HG03060 (cell line): ENCODE results near the gene GSG1.
A peak's percentile ranks its signal among the peaks of the same experiment; 100 is the strongest.

Experiments used
- ATAC-seq: cut with Tn5 transposase; IDR thresholded peaks from one replicate; pipeline ENCODE4 v1.9.1; 2021; ENCODE audit warnings: low read depth, moderate number of reproducible peaks; ENCODE audit not compliant: unreplicated experiment

The GSG1 gene

DNA sequence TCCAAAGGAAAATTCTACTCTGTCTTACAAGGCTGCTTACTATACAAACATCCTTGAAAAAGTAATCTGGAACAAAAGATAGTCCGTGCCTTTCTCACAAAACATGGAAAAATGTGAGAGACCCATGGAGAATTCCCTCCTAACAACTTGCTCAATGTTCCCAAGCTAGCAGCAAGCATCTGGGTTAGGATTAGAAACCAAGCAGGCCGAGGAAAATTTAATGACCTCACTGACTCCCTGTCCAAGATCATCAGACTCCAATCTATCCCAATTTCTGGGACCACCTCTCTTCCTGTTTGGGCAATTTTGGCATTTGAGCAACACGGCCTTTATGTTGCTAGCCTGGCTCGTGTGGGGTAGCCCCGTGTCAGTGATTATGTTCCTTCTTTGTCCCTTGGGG is 18.1 kb upstream of the GSG1 start:
- no peak for ATAC-seq

DNA sequence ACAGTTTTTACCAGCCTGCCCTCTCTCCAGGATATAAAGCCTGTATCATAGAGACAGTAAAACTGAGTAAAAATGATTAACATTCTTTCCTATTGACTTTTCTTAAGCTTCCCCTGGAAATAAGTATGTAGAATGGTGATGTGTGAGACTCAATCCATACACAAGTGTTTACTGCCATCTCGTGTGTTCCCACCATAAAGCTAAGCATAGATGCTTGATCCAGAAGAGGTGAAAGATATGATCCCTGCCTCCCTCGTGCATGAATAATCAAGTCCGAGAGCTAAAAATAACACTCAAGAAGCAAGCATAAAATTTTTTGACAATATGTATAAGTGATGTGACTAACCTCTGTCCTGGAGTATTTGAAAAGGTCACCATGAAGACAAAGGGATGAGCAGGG is 16.9 kb upstream of the GSG1 start:
- ATAC-seq = no peak

DNA sequence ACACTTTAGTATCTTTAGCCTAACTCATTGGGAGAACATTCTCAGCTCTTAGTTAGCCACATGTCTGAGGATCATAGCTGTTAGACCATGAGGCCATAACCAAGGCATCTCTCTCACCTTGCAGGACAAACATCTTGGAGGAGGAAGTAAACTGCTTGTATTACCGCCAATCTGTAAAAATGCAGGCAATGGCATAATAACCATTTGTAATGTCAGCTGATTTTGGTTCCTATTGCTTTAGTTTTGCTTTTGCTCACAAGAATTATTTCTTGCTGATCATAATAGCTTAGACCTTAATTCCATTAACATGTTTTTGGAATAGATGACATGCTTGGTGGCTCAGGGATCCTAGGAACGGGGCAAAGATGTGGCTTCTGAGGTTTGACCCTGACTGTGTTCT is 16.4 kb upstream of the GSG1 start:
- no peak for ATAC-seq

DNA sequence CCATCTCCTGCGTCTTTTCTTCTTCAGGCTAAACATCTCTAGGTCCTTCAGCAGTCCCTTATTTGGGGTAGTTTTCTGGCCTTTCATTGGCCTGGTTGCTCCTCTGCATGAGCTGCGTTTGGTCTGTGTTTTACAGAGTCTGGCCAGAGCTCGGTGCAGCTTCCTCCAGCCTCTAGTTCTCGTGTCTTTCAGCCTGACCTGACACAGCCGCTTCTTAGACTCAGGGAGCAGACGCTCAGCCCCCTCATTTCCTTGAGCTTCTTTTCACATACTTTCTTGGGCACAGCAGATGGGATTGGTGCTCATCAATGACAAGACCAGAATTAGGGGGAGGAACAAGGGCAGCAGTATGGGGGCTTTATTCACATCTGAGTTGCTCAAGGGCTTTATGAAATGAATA is 13.6 kb upstream of the GSG1 start:
- no peak for ATAC-seq

DNA sequence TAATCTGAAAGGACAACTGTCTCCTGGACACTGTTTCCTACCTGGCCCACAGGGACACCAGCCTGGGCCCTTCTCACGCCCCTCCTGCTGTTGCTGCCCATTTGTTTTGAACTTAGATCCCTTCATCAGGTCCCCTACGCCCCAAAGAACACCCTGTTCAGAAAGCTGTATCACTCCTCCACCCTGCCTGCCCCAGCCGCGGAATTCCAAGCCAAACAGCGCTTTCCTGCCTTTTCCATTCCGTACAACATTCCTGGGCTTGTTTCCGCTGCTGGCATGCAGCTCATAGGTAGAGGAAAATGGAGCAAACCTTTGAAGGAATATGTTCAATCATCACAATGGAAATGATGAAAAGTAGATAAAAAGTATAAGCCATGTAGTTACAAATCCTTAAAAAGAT is 12.8 kb upstream of the GSG1 start:
- ATAC-seq = no peak

DNA sequence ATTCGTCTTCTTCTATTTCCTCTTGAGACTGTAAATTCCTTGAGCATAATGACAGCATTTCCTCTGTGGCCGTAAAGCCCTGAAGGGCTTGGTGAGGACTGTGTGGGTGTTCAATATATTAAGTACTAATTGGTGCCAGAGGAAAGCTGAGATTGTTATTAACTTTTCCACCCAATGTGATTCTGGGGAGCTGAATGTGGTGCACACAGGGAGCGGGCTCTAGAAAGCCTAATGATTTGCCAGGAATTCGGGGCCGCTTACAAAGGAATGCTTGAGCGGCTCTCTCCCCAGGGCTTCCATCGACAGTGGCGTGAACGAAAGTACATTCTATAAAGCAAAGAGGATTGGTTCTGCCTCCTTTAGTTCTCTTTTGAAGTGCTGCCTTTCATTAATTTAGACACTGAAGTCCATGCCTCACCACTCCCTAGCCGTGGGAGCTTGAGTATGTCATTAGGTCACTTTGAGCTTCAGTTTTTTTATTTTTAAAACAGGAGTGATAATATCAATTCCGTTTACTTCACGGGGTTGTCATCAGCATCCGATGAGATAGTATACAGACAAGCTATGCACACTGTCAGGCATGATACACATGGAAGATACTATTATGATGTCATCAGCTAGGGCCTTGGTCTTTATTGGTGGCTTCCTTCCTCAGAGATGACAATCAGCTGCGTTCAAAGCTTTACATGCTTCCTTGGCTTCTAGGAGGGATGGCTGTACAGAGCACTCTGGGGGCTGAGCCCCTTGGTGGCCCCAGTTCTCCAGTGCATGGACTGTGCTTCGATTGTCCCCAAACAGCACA is 11.0 kb upstream of the GSG1 start:
- ATAC-seq = no peak

DNA sequence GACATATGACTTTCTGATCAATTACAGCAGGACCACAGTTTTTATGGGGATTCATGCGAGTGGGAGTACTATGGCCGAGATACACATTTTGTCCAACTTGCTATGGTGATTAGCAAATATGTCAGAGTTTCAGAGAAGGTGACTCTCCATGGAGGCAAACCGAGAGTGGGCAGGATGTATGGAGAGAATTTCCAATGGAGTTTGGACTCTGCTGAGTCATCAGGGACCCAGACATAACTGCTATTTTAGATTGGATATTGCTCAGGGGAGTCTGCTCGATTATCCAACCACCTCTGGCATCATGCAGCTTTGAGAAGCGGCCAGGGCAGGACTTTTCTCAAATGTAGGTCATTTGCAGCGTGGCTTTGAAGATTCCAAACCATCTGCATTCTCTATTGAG is 9.5 kb upstream of the GSG1 start:
- ATAC-seq = no peak

DNA sequence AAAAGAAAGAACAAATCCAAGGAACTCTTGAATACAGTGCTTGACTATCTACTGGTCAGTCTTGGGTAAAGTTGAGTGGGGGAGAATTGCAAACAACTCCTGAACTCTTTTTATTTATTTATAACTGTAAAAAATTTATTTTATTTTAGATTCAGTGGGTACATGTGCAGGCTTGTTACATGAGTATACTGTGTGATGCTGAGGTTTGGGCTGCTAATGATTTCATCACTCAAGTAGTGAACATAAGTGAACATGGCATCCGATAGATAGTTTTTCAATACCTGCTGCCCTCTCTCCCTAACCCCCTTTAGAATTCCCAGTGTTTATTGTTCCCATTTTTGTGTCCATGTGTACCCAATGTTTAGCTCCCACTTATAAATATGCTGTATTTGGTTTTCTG is 3.2 kb upstream of the GSG1 start:
- no peak for ATAC-seq

DNA sequence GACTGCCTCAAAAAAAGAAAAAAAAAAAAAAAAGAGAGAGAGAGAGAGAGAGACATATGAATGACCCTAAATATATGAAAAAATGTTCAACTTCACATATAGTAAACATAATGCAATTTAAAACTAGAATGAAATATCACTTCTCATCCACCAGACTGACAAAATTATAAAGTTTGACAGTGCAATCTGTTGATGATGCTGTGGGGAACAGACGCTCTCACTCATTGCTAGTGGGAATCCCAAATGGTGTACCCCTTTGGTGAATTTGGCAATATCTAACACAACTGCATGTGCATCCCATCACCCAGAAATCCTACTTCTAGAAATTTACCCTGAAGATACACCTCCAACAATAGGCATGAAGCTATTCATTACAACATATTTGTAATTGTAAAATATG is 2.3 kb upstream of the GSG1 start:
- ATAC-seq = no peak

DNA sequence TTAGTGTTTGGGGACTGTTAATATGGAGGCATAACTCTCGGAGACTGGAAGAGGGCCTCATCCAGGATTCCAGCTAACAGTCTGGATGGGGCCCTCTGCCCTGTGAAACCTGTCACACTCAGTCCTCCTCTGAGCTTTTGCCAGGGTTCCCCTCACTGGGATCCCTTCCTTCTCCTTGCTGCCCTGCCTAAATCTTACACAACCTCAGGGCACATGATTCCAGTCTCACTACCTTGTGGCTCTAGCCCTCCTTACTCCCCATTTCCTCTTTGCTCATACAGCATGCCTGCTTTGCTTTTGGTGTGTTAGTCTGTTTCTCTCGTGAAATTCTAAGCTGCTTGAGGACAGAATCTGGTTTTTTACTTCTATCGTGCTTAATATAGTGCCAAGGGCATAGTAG is 942 bp upstream of the GSG1 start:
- no peak for ATAC-seq

DNA sequence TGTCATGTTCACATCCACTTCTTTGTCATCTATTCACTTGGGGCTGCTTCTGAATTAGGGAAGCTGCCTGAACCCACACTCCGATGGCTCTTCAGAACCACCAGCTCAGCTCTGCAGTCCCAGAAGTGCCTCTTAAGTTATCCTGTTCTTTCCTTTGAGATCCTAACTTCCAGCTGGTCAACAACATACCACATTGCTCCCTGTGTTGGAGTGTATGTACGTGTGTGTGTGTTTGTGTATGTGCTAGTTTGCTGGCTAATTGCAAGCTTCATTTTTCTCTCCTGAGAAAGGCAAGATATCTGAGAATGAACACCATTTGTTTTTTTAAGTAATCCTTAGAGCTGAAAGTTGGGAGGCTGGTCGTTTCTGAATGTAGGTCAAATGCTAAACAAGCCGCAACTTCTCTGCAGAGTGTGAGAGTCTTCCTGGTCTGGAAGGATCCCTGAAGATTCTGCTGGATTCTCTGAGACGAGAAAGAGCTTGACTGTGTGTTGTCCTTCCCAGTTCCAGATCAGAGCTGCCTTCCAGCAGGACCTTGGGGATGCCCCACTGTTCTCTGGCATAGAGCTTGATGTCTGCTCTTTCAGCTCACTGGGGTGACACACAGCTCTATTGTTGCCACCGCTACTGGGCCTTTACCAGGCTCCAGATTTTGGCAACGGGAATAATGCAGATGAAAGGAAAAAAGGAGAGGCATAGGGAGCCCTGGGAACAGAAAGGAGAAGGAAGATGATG is 839 bp downstream of the GSG1 start:
- no peak for ATAC-seq

DNA sequence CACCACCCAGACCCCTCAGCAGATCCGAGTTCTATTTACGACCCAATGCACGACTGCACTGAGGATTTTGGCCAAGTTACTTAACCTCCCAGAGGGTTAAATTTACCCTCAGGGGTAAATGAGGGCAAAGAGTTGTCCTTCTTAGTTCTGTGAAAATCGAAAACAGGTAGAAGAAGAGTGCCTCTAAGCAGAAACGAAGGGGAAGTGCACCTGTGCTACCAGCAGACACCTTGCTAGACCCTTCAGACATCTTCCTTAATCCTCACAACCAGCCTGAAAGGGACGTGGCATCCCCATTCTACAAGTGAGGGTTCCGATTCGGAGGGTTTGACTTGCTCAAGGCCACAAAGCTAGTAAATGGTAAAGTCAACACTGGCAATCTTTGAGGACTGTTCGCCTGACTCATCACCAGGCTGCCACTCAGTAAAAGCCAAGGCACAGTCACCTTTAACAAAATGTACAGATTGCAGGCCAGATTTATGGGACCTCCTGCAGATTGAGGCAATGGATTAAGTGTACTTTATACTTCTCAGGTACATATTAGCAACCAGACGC is 1.6 kb downstream of the GSG1 start:
- no peak for ATAC-seq

DNA sequence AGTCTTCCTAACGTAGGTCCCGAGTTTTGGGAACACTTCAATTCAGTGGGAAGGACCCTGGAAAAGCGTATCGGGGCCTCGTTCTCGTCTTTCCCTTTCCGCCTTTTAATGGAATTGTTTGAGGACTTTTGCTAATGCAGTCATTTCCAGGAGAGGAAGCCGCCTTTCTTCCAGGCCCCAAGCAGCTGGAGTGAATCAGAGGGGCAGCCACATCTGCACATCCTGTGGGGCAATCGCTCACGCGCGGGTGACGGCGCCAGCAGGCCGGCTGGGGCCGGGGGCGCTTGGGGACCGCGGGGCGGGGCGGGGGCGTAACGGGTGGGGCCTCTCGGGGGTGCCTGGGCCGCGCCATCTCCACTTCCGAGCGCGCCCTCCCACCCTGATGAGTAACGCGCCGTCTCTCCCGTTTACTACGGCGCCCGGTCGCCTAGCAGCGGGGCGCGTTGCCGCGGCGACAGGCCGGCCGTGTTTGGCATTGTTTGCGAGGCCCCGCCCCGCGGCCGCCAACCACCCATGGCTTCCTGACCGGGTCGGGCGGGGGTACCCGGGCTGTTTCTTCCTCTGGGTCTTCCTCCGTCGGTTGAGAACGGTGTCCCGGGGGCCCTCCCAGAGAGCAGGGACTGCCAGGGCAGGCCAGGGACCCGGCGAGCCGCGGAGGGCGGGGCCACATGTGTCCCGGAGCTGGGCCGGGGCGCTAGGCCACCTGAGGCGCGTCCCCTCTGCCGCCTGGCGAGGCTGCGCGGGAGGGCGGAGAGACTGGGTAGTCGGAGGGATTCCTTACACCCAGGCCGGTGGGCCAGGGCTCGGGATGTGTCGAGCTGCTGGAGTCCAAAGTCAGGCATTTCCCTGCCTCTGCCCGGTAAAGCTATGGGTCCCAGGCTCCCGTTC is 2.3 kb downstream of the GSG1 start:
- ATAC-seq = peak; percentile 67

DNA sequence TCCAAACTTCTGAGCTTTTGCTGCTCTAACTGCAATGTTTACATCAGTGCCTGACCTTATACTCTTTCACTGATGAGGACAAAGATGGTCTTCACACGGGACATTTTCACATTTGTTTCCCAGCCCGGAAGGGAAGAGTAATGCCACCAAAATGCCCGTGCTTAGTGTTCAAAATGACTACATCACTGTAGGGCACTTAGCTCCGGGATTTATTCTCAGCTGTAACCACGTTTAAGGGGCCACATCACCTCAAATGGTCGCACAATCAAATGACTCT is 2.9 kb downstream of the GSG1 start:
- ATAC-seq = no peak

DNA sequence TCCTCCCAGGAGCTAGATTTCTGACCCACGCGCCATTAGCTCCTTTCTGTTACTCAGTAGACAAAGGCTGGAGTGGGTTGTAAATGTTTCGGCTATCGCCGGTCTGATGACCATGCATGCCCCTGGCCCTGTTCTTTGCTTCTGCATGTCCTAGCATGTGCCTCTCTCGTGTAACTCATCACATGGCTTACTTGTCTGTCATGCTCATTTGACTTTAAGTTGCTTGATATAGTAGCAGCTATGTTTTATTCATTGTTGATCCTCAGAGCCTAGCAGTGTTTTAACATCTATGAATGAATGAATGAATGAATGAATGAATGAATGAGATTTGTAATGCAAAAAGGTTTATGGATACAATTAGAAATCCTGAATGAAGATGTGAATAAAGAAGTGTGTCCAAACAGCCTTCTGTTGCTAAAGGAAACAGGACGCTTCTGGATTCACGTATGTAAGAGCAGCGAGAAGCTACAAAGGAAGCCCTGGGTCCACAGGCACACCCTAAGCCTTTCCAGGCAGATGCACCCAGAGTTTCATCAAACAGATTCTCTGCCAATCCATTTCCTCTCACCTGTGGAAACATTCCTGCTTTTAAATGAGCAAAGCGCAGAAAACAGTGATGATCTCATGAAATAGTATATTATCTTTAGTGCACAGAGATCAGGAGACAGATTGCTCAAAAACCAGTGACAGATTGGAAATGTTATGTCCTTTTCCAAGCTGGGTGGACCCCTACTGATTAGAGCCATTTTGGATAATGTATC is 3.4 kb downstream of the GSG1 start:
- ATAC-seq = no peak

DNA sequence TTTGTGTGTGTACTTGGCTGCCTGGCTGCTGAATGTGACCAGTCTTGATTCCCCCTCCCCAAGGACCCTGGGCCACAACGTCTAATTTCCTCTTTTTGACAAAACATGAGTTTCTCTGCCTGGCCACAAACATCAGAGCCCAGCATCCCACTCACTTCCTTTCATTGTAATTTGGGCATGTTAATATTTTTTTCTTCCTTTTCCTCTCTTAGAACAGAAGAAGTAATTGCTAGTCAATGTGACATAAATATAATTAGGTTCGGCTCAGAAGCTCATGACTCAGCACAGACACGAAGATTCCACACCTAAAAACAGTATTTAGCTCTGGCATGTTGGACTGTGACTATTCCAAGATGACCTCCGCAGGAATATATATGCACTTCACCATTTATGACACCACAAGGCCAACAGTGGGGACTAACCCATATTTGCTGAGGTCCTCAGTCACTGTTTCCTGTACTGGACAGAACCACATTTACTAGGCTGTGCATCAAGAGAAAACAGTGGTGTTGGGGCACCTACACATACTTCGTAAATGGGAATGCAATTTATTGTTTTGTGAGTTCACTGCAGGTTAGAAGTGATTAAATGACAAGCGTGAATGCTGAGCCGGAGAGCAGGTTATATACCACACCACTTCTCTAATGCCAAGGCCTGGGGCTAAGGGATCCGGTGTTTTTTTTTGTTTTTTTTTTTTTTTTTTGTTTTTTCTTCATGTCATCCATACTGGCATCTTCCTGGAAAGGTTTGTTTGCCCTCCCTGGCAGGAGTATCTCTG is 4.2 kb downstream of the GSG1 start:
- no peak for ATAC-seq

DNA sequence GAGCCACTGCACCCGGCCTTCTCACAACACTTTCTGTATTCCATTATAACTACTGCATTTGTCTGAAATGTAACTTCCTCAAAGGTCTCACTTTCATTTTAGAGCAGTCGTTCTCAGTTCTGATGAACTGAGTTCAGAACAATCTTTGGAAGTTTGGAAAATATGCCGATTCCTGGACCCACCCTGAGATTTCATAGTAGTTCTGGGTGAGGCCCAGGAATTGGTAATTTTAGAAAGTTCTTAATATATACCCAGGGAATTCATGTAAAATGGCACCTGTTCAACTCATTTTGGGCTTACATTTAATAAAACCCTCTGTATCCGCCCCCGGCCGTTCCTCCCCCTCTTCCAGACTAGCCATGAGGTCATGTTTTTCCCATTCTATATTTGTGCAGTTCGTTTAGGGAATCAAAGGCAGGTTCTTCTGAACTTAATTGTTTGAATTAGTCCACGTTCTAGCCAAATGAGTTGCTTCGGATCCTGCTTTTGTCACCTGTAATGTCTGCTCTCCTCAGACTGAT is 5.9 kb downstream of the GSG1 start:
- ATAC-seq = no peak

DNA sequence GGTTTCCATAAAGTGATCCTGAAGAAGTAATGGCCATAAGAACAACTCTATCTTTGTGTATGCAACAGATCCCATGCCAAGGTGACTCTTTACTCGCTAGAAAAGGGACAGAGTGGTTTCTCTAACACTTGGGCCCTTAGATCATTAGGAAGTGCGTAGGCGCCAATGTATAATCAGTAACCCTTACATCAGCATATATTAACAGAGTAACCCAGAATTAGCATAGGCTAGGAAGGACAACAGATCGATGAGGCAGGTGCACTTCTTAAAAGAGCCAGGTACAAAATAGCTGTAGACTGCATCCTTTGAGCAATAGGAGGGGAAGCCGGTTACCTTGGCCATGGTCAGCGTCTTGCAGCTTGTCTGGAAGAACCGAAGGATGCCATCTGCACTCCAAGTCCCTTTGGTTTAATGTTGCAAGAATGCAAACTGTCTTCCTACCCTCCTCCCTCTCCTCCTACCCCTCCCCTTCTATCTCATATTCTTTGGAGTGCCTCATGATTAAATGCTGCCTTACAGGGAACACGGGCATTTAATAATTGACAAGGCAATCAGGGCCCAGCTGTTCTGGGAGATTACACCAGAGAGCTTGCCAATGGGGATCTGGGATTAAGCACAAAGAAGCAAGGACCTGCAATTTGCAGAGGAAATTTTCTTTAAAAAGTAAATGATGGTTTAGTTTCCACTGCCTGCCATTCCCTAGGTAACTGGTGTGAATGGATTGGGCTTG is 8.0 kb downstream of the GSG1 start:
- ATAC-seq = no peak

DNA sequence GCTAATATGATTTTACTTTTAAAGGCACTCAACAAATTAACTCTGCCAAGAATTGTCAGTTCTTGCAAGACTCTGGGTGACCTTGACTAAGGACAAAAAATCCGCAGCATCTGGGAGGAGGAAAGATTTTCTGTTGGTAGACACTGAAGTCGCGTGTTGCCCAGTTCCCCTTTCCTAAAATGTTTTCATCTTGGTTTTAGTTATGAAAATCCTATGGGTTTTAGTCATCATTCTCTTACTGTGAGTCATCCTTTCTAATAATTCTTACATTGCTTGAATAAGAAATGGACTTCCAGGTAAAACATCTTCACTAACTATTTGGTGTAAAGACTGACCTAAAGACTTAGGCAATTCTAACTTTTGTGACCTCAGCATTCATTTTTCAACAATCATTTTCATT is 9.1 kb downstream of the GSG1 start:
- peak; percentile 66 for ATAC-seq
